Activated T-cell treated with anti-CD3 and anti-CD28 coated beads for 24 hours (primary cell): ENCODE data around the gene SACM1L.
"Not testable (repeated sequence)": the region's sequence is repeated elsewhere in the genome, so short reads cannot be mapped to it uniquely, and the experiment has no call there.

Source experiments
- DNase-seq: peaks from one replicate; pipeline ENCODE4 v3.0.0-alpha.2; 2020; ENCODE audit warnings: low read depth

The SACM1L gene

DNA sequence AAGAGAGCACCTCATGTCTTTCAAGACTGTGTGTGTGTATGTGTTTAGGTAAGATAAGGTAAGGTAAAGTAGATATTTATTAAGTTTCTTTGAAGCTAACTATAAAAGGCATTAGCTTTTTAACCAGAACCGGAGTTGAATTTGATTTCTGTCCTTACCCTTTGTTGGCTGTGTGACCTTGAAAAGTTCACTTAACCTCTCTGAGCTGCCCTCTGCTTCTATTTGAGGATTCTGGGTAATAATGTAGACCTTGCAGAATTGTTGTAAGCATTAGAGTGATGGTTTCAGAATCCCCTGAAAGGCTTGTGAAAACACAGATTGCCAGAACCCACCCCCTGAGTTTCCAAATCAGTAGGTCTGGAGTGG, 21.6 kb upstream of the SACM1L start:
- DNase-seq, result no peak

- DNase-seq, result no peak
Observed at GRCh38 chr3:45670436-45670835, 18.8 kb upstream of the SACM1L start.

DNA sequence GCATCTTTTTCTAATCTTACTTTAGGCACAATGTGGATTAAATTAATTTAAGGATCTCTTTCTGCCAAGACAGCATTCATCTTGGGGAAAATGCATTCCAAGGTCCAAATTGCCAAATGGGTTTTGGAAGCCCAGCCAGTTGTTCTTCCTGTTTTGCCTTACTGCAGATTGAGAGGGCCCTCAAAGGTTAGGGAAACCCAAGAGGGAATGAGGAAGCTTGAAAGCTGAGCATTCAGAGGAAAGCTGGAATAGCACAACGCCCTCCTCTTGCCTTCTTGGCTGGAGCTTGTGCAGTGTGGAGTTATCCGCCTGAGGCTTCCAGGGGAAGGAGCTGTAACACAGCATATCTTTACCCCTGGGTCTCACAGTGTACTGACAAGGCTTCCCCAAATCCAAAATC, 18.2 kb upstream of the SACM1L start:
- DNase-seq, result no peak

DNA sequence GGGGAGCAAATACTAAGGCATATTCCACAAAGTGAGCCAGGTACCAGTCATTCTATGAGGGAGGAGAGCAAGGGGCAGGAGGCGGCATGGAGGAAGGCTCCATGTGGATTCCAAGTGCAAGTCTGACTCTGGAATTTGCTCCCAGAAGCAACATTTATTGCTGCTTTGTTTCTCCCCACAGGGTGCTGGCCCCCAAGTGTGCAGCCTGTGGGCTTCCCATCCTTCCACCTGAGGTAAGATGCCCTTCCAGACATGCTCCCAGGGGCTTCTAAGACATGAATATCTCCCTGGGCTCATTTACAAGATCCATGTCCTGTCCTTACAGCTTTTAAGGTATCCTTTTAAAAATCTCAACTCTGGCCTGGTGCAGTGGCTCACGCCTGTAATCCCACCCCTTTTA, 15.9 kb upstream of the SACM1L start:
- no peak for DNase-seq

- no peak for DNase-seq
Observed at GRCh38 chr3:45676325-45677032, 12.7 kb upstream of the SACM1L start.

GRCh38 chr3:45677033-45677446, 12.2 kb upstream of the SACM1L start:
- DNase-seq, result peak; percentile 44

DNA sequence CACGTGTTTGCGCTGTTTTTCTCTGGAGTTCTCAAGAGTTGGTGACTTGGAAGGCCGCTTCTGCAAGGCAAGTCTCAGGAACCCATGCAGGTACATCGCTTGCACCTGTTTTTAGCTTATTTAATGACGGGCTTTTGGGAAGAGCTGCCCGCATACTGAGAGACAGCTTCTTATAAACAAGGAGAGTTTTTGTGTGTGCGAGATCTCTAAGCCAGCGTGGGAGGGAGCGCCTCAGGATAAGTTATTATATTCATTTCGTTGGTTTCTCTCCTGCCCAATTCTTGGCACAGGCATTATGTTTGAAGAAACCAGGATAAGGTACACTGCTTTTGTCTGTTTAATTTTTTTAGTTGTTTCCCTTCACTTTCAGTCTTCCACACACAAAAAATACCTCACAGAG, 11.4 kb upstream of the SACM1L start:
- no peak for DNase-seq

DNA sequence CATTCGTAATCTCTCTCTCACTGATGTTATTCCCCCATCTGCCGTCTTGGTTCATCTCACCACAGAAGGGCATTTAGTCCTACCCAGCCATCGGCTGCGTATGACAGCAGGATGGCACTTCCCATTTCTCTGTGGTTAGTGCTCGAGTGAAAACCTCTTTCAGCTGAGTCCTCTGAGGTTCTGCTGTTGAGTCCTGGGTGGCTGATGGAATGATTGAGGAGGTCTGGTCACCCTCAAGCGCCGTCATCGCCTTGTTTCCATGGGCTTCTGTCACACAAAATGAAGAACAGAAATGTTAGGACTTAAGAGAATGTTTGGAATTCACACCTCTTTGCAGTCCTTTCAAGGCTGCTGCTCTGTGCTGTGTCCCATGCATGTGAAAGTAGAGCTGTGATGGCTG, 9.4 kb upstream of the SACM1L start:
- DNase-seq, result no peak

DNA sequence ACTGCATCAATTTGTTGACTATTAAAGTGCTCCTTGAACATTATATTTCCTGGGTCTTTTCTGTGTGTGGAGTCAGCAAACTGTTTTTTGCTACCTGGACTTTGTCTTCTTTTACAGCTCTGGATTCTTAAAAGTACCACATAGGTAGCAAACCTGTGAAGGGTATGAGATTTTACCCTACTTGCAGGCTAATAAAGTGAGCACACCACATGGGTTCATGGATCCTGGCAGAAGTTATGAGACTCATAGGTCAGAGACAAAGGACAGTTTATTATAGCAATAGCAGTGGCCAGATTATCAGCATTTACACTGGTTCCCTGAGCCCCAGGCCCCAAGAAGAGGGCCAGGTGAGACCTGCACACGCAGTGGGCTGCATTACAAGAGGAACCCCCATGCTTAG, 8.0 kb upstream of the SACM1L start:
- no peak for DNase-seq

DNA sequence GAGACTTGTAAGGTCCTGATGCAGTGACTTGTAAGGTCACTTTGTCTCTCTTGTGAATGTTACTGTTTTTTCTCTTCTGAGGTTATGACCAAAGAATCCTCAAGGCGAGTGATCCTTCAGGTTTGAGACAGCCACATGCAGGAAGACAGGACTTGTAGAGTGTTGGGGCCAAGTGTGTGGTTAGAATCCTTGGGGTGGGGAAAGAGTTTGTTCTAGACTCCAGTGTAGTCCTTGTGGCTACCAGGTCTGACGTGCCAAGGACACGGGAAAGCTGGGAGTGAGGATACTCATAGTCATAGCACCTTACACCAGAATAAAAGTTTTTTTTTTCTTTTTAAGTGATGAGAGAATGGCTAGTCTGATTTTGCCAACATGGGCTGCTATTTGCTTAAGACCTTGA, 7.3 kb upstream of the SACM1L start:
- no peak for DNase-seq

DNA sequence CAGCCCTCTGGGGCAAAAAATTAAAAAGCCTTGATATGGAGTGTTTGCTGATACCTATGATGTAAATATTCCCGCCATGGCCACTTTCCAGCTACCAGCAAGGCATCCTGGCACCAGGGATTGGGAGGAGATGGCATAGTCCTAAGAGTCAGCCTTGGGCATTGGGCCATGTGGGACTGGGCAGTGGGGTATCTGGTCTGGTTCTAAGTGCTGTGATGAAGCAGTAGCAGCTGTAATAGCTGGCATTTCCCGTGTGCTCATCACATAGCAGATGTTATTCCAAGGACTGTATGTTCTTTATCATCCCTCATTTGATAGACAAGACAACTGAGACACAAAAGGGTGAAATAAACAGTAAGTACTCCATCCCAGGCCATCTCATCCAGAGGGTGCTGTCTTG, 6.9 kb upstream of the SACM1L start:
- DNase-seq, result no peak

DNA sequence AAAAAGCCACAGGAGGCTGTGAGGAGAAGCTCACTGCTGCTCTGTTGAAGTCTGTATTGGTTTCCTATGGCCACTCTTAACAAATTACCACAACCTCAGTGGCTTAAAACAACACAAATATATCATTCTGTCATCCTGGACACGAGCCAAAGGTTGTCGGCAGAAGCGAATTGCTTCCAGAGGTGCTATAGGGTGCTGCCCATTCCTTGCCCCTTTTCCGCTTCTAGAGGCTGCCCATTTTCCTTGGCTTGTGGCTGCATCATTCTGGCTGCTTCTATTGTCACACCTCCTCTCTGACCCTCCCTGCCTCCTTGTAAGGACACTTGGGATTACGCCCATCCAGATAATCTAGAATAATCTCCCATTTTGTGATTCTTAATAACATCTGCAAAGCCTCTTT, 6.4 kb upstream of the SACM1L start:
- DNase-seq, result no peak

GRCh38 chr3:45683417-45684326, 5.5 kb upstream of the SACM1L start:
- no peak for DNase-seq

GRCh38 chr3:45684327-45684892, 4.8 kb upstream of the SACM1L start:
- DNase-seq, result no peak

- not testable (repeated sequence) for DNase-seq
Observed at GRCh38 chr3:45685722-45686121, 3.5 kb upstream of the SACM1L start.

- no peak for DNase-seq
Observed at GRCh38 chr3:45686850-45687249, 2.3 kb upstream of the SACM1L start.

- DNase-seq, result no peak
Observed at GRCh38 chr3:45687828-45688193, 1.4 kb upstream of the SACM1L start.

- no peak for DNase-seq
Observed at GRCh38 chr3:45688194-45688881, 858 bp upstream of the SACM1L start.

- DNase-seq, result no peak
Observed at GRCh38 chr3:45689787-45690145, 570 bp downstream of the SACM1L start.

DNA sequence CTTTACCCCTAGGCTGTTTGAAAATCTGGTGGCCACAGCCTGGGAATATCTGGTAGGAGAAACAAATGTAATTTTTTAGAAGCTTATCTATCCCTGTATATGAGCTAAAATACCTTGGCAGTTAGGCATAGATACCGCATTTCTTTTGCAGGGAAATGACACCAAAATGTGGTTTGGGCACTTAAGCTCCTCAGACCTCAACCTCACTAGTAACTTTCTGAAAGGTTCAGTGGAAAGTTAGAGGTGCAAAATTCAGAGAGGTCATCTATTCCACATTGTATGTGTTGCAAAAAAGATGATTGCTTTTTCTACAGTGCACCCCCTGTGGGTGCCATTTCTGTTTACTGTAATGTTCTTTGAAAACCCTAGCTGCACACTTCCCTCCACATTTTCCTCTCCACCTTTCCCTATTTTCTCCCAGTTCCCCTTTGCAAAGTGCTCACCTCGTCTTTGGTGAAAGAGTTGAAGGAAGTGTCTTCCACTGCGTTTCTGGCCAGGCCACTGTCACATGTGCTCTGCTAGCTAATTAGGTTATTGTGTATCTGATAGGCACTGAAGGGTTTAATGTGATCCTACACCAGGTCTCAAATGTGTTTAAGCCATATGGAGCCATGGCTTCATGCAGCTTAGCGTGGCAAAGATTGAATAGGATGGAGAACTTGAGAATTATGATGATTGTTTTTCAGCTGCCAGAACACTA, 1.3 kb downstream of the SACM1L start:
- no peak for DNase-seq

- no peak for DNase-seq
Observed at GRCh38 chr3:45691842-45692241, 2.6 kb downstream of the SACM1L start.

- no peak for DNase-seq
Observed at GRCh38 chr3:45692866-45693265, 3.7 kb downstream of the SACM1L start.
